H1 (cell line): ENCODE measurements around the gene PPM1F. TPM values are rescaled to one million over a fixed set of nuclear protein-coding genes. Genes with fewer than 3 reads are reported as not detected.

Experiments
- CBX5 ChIP-seq: fragments of 300-800, 300-1000 bp; sonication (generic); IDR thresholded peaks from 2 replicates; pipeline ENCODE4 v1.7.1; 2016; ENCODE audit warnings: antibody characterized with exemption, low read length, low read depth
- SRF ChIP-seq: IDR thresholded peaks from 2 replicates; pipeline ENCODE4 v1.6.1; 2011; ENCODE audit warnings: mild to moderate bottlenecking, low read depth, low read length, moderate library complexity
- polyA plus RNA-seq, 7 experiments: library from polyadenylated mRNA; depleted of rRNA in 3 of 7; stranded (reverse) in 5 of 7; unstranded in 2 of 7; fragments of >200 nt in 5 of 7; fragments of 200-250 nt in 2 of 7; gene quantifications; 1 replicate in 5 of 7; 2 replicates in 1 of 7; 4 replicates in 1 of 7; pipeline versions ENCODE4 v1.2.1 to v1.2.3, GENCODE V29; 2011 to 2013; ENCODE audit warnings: missing spikeins in 2 of 7, mixed read lengths in 2 of 7
- total RNA-seq: library from RNA; stranded (reverse); fragmentation: NEBNext Ultra II Directional; extraction: Animal tissue kit (Norgen Biotek cat#: 25700); gene quantifications from 2 replicates; pipeline ENCODE4 v1.2.1, GENCODE V29; 2021
- TF ChIP-seq, protein P1 (sequence below): fragments of 300-600 bp; sonication (generic); IDR thresholded peaks from 2 replicates; pipeline ENCODE4 v1.7.1; 2012; ENCODE audit warnings: low read length, moderate library complexity, mild to moderate bottlenecking, inconsistent platforms; ENCODE audit not compliant: insufficient replicate concordance

The PPM1F gene
- total and polyA plus RNA-seq, 2 of the 8 experiments (the other 6 are each of a cell fraction or from before 2014, with no cell fraction given), result 12.4 to 22.8 TPM

DNA sequence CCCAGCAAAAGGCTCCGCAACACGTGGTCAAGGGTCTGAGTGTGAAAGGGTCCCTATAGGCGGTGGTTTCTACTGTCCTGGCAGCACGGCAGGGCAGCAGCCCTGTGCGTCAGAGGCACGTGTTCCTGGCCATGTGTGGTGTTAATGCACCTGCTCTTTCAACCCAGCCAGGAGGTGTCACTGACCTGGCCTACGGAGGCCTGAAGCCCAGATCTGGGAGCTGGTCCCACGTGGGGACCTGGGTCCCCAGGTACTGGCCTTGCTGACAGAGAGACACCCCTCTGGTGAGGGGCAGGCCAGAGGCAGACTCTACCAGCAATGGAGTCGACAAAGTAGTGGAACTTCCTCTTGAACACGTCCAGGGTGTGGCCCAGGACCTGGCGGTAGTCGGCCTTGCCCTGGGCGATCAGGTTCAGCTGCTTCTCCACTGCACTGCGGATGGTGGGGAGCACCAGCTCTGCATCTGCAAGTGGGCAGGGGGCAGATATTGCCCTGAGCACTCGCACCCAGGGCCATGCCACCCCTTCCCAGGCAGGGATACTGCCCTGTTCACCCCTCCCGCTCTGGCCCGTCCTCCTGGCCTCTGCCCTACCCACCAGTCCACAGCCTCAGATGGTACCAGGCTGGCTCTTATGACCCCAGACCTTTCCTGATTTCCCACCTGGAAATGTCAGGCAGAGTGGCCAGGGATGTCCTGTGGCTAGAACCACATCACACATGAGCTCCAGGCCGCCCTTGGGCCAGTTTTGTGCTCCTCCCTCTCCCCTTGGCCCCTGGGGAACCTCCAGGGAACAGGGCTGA is 6.8 kb upstream of the PPM1F start (continued):
- TF ChIP-seq, protein P1, sequence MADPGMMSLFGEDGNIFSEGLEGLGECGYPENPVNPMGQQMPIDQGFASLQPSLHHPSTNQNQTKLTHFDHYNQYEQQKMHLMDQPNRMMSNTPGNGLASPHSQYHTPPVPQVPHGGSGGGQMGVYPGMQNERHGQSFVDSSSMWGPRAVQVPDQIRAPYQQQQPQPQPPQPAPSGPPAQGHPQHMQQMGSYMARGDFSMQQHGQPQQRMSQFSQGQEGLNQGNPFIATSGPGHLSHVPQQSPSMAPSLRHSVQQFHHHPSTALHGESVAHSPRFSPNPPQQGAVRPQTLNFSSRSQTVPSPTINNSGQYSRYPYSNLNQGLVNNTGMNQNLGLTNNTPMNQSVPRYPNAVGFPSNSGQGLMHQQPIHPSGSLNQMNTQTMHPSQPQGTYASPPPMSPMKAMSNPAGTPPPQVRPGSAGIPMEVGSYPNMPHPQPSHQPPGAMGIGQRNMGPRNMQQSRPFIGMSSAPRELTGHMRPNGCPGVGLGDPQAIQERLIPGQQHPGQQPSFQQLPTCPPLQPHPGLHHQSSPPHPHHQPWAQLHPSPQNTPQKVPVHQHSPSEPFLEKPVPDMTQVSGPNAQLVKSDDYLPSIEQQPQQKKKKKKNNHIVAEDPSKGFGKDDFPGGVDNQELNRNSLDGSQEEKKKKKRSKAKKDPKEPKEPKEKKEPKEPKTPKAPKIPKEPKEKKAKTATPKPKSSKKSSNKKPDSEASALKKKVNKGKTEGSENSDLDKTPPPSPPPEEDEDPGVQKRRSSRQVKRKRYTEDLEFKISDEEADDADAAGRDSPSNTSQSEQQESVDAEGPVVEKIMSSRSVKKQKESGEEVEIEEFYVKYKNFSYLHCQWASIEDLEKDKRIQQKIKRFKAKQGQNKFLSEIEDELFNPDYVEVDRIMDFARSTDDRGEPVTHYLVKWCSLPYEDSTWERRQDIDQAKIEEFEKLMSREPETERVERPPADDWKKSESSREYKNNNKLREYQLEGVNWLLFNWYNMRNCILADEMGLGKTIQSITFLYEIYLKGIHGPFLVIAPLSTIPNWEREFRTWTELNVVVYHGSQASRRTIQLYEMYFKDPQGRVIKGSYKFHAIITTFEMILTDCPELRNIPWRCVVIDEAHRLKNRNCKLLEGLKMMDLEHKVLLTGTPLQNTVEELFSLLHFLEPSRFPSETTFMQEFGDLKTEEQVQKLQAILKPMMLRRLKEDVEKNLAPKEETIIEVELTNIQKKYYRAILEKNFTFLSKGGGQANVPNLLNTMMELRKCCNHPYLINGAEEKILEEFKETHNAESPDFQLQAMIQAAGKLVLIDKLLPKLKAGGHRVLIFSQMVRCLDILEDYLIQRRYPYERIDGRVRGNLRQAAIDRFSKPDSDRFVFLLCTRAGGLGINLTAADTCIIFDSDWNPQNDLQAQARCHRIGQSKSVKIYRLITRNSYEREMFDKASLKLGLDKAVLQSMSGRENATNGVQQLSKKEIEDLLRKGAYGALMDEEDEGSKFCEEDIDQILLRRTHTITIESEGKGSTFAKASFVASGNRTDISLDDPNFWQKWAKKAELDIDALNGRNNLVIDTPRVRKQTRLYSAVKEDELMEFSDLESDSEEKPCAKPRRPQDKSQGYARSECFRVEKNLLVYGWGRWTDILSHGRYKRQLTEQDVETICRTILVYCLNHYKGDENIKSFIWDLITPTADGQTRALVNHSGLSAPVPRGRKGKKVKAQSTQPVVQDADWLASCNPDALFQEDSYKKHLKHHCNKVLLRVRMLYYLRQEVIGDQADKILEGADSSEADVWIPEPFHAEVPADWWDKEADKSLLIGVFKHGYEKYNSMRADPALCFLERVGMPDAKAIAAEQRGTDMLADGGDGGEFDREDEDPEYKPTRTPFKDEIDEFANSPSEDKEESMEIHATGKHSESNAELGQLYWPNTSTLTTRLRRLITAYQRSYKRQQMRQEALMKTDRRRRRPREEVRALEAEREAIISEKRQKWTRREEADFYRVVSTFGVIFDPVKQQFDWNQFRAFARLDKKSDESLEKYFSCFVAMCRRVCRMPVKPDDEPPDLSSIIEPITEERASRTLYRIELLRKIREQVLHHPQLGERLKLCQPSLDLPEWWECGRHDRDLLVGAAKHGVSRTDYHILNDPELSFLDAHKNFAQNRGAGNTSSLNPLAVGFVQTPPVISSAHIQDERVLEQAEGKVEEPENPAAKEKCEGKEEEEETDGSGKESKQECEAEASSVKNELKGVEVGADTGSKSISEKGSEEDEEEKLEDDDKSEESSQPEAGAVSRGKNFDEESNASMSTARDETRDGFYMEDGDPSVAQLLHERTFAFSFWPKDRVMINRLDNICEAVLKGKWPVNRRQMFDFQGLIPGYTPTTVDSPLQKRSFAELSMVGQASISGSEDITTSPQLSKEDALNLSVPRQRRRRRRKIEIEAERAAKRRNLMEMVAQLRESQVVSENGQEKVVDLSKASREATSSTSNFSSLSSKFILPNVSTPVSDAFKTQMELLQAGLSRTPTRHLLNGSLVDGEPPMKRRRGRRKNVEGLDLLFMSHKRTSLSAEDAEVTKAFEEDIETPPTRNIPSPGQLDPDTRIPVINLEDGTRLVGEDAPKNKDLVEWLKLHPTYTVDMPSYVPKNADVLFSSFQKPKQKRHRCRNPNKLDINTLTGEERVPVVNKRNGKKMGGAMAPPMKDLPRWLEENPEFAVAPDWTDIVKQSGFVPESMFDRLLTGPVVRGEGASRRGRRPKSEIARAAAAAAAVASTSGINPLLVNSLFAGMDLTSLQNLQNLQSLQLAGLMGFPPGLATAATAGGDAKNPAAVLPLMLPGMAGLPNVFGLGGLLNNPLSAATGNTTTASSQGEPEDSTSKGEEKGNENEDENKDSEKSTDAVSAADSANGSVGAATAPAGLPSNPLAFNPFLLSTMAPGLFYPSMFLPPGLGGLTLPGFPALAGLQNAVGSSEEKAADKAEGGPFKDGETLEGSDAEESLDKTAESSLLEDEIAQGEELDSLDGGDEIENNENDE, result no peak
- TF ChIP-seq SRF (no peak), CBX5 (no peak)
